ENCODE data around the gene LY6G5B. TPM values are rescaled to one million over a fixed set of nuclear protein-coding genes. Genes with fewer than 3 reads are reported as not detected.
A peak's percentile ranks its signal among the peaks of the same experiment; 100 is the strongest.

LY6G5B gene, protein sequence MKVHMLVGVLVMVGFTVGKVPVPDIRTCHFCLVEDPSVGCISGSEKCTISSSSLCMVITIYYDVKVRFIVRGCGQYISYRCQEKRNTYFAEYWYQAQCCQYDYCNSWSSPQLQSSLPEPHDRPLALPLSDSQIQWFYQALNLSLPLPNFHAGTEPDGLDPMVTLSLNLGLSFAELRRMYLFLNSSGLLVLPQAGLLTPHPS
- total RNA-seq (ENCODE audit: low replicate concordance) = 2.8 and 4.5 TPM in 2 replicates

DNA sequence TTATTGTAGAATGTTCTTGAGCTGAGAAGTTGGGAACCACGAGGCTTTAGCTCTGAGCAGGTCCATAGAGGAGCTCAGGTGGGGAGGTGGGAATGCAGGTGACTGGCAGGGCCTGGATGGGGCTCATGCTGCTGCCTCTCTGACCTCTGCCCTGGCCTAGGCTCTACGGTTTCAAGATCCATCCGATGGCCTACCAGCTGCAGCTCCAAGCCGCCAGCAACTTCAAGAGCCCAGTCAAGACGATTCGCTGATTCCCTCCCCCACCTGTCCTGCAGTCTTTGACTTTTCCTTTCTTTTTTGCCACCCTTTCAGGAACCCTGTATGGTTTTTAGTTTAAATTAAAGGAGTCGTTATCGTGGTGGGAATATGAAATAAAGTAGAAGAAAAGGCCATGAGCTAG lies at the start of gene LY6G5B:
TSS of gene LY6G5B (plus strand) at position 301 of the 400 bp plus-strand sequence. CDS start 975 bp downstream, outside the sequence.
- no peak within 1 kb of the TSS for H3K4me3 ChIP-seq (ENCODE audit: low read depth, low read length)
- TF ChIP-seq, protein P1, sequence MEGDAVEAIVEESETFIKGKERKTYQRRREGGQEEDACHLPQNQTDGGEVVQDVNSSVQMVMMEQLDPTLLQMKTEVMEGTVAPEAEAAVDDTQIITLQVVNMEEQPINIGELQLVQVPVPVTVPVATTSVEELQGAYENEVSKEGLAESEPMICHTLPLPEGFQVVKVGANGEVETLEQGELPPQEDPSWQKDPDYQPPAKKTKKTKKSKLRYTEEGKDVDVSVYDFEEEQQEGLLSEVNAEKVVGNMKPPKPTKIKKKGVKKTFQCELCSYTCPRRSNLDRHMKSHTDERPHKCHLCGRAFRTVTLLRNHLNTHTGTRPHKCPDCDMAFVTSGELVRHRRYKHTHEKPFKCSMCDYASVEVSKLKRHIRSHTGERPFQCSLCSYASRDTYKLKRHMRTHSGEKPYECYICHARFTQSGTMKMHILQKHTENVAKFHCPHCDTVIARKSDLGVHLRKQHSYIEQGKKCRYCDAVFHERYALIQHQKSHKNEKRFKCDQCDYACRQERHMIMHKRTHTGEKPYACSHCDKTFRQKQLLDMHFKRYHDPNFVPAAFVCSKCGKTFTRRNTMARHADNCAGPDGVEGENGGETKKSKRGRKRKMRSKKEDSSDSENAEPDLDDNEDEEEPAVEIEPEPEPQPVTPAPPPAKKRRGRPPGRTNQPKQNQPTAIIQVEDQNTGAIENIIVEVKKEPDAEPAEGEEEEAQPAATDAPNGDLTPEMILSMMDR (IDR thresholded peaks at IDR 0.05; ENCODE audit: insufficient read depth, low read length) = no peak
- DNase-seq (ENCODE audit: low read depth) = no peak

DNA sequence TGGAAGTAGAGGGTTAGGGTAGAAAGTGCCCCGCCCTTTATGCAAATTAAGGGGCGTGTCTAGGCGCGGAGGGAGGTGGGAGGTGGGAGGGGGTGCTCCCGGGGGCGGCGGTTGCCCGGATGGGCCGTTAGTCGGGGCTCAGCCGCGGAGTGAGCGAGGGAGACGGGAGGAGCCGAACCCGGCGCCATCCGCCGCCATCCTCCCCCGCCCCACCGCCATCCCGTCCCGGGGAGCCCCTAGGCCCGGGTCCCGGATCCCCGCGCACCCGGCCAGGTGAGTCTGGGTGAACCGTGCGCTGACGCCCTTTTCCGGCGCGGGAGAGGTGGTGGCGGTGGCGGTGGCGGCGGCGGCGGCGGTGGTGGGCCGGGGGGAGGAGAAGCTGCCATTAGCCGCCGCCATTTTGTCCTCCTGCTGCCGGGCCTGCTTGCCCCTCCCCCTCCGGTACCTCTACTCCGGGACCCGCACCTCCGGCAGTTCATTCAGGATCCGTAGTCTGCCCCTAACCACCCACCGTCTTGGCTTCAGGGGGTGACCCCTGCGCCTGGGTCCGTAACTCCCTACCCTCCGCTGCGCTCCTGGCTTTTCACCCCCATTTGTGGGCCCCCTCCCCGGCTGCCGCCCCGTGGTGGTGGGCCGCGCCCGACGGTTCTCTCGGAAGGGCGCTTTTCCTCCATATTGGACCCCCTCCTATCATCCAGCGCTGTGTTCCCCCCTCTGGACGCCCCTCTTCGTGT lies 49.0 kb upstream of the LY6G5B start, which contains the start of gene PRRC2A:
TSS of gene PRRC2A (plus strand) at position 130 of the 734 bp plus-strand sequence. CDS start 2,075 bp downstream, outside the sequence.
- TF ChIP-seq, protein P1 (IDR thresholded peaks at IDR 0.05; ENCODE audit: insufficient read depth, low read length) = no peak
- peak within 1 kb of the TSS; percentile 93 for H3K4me3 ChIP-seq (ENCODE audit: low read depth, low read length)
- peak; percentile 53 for DNase-seq (ENCODE audit: low read depth)

DNA sequence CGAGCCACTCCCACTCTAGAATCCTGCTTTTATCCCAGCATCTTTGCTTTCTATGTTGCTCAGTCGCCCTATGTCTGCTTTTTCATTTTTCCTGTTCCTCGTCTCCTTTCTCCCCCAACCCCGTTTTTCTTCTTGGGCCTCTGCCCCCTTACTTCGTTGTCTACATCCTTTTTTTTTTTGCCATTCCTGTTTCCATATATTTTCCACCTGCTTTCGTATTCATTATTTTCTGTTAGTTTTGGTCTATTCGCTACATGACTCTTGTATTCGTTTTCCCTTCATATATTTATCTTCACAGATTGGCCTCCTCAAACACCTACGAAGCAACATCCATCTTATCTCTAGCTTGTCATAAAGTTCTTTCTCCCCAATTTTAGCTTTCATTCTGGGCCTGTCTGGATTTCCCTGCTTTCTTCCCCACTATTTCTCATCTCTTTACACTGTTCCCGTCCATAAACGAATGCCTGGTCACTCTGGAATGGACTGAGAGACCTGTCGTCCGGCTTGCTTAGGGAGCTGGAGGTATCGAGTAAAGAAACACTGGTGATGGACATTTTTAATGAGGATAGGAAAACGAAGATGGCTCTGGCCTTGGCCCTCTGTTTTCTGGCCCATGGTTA lies 48.3 kb upstream of the LY6G5B start:
- peak overlapping the region; percentile 93 for H3K4me3 ChIP-seq (ENCODE audit: low read depth, low read length)
- TF ChIP-seq, protein P1 (IDR thresholded peaks at IDR 0.05; ENCODE audit: insufficient read depth, low read length) = no peak
- DNase-seq (ENCODE audit: low read depth) = no peak

DNA sequence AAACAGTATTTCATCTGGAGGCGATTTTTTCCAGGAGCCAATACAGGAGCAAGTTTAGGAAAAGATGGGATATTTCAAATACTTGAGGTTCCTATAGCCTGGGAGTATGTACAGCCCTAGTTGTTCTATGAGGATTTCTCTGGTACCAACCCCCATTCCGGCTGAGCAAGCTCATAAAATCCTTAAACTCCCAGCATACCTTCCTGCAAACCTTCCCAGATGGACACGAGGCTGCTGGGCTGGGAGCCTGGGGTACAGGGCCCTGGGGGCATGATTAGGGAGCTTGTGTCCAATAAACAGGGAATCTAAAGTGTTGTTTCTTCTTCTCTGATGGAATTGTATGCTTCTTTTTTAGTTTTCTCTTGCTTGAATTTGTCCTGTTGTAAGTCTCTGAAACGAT lies 47.8 kb upstream of the LY6G5B start:
- TF ChIP-seq, protein P1 (IDR thresholded peaks at IDR 0.05; ENCODE audit: insufficient read depth, low read length) = no peak
- DNase-seq (ENCODE audit: low read depth) = peak; percentile 22
- H3K4me3 ChIP-seq (ENCODE audit: low read depth, low read length) = peak overlapping the region; percentile 93

DNA sequence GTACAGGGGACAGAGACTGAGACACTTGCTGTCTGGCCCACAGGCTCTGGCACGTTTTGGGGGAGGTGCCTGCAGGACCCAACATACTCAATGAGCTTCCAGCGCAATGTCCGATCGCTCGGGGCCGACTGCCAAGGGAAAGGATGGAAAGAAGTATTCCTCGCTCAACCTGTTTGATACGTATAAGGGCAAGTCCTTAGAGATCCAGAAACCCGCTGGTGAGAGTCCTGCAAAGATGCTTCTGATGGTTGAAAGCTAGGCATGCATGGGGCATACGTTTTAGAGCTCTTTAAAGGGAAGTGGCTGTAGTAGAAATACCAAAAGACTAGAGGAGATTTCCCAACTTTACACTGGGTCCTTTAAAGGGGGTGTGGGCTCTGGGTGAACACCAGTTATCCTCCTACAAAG lies 47.1 kb upstream of the LY6G5B start:
- DNase-seq (ENCODE audit: low read depth) = no peak
- TF ChIP-seq, protein P1 (IDR thresholded peaks at IDR 0.05; ENCODE audit: insufficient read depth, low read length) = no peak
- peak overlapping the region; percentile 93 for H3K4me3 ChIP-seq (ENCODE audit: low read depth, low read length)

DNA sequence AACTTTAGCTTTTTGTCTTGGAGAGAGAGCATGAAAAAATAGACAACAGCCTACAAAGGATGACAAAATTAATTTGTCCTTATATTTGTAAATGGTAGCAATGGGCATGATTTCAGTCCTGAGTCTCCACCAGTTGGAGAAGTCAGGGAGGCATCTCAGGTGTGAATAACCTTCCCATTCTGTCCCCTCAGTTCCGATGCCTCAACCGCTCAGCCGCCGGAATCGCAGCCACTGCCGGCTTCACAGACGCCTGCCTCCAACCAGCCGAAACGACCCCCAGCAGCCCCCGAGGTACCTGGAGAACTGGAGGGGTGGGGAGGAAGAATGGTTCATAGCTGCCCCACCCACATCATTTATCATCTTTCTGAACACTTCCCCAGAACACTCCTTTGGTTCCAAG lies 45.7 kb upstream of the LY6G5B start:
- H3K4me3 ChIP-seq (ENCODE audit: low read depth, low read length) = no peak overlapping the region
- TF ChIP-seq, protein P1 (IDR thresholded peaks at IDR 0.05; ENCODE audit: insufficient read depth, low read length) = no peak
- DNase-seq (ENCODE audit: low read depth) = no peak

Measured in fibroblast of the aortic adventitia (primary cell).